Central memory CD4-positive, alpha-beta T cell (primary cell): Measurements from ENCODE around the gene EVI5L.
A peak's percentile ranks its signal among the peaks of the same experiment; 100 is the strongest.

Experiments
- DNase-seq: peaks from one replicate; pipeline ENCODE4 v3.0.0; 2022

EVI5L gene

GRCh38 chr19:7903244-7904073 lies 73.4 kb downstream of the EVI5L start, which contains the start of gene MAP2K7:
MAP2K7 (plus strand) TSS chr19:7903877; CDS start chr19:7903945, 68 bp downstream.
- peak; percentile 100 for DNase-seq

- DNase-seq: peak; percentile 81
Measured at GRCh38 chr19:7904074-7905020, 74.3 kb downstream of the EVI5L start.

GRCh38 chr19:7905268-7905667 lies 75.2 kb downstream of the EVI5L start:
- no peak for DNase-seq

GRCh38 chr19:7905859-7906258 lies 75.8 kb downstream of the EVI5L start:
- DNase-seq: no peak

DNA sequence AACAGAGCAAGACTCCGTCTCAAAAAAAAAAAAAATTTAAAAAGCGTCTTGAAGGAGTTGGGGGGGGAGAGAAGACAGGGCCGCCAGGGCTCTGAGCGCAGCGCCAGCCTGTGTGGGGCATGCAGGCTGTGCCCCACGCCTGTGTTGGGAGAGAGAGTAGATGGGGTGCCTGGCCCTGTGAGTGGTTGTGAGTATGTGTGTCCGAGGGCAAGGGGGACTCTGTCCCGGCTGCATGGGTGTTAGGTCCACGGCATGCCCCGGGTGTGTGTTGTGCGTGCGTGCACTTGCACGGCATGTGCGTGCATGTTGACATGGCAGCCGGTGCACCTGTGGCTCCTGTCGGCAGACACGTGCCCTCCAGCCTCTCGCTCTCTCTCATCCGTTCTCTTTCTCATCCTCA lies 77.1 kb downstream of the EVI5L start:
- DNase-seq: no peak

DNA sequence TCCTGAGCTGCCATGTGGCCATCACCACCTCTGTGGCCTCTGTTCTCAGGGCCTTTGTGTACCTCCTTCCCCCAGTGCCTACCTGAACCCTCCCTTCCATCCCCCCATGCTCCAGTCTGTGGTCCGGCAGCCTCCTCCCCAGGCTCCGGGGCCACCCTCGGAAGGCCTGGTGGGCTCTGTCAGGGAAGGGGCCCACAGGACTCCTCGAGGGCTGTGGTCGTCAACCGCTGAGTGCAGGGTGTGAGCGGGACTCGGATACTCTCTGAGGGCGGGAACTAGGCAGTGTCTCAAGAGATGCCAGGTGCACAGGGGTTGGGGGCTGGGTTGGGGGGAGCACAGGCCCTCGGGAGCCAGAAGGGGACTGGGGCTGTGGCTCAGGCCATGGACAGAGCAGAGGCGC lies 77.5 kb downstream of the EVI5L start:
- DNase-seq: no peak

DNA sequence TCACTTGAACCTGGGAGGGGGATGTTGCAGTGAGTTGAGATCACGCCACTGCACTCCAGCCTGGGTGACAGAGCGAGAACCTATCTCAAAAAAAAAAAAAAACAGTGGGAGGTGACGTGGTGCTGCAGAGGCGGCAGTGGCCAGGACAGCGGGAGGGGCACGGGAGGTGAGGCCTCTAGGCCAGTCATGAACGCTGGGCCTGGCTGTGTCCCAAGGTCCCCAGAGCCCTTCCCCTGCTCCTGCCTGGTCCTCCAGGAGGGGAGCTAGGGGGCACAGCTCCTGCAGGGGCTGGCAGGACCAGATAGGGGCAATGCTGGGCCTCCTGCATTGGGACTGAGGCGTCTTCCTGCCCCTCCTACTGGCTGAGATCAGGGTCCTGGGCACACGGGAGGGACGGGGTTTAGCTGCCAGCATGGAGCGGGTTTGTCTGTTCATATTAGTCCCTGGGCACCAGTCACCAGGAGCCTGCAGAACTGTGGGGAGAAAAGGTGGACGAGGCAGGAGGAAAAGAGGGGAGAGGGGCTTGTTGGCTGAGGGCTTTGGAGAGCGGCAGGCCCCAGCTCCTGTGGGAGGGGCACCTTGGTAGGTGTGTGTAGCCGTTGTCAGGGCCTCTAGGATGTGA lies 78.2 kb downstream of the EVI5L start:
- no peak for DNase-seq

- no peak for DNase-seq
Measured at GRCh38 chr19:7908742-7909461, 78.9 kb downstream of the EVI5L start.

DNA sequence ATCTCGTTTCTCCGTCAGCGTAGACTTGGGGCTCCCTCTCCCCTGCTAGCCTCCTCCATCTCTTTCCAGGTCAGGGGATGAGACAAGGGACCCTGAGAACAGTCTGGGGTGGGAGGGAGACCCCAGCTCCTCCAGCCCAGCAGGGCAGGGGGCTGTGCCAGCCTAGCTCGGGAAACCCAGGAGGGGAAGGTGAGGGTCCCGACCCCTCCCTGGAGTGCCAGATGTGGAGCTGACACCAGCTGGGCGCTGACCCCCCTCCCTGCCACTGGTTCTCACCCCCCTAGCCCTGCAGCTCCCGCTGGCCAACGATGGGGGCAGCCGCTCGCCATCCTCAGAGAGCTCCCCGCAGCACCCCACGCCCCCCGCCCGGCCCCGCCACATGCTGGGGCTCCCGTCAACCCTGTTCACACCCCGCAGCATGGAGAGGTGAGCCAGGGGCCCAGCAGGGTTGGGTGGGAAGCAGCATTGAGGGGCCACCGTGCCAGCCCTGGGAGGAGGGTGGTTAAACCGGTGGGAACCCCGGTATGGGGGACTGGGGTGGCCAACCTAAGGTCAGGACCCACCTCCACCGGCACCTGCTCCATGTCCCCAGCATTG lies 79.6 kb downstream of the EVI5L start:
- no peak for DNase-seq

- DNase-seq: no peak
Measured at GRCh38 chr19:7910321-7911161, 80.5 kb downstream of the EVI5L start.

- no peak for DNase-seq
Measured at GRCh38 chr19:7911508-7912143, 81.6 kb downstream of the EVI5L start.

- DNase-seq: no peak
Measured at GRCh38 chr19:7912144-7912696, 82.2 kb downstream of the EVI5L start.

DNA sequence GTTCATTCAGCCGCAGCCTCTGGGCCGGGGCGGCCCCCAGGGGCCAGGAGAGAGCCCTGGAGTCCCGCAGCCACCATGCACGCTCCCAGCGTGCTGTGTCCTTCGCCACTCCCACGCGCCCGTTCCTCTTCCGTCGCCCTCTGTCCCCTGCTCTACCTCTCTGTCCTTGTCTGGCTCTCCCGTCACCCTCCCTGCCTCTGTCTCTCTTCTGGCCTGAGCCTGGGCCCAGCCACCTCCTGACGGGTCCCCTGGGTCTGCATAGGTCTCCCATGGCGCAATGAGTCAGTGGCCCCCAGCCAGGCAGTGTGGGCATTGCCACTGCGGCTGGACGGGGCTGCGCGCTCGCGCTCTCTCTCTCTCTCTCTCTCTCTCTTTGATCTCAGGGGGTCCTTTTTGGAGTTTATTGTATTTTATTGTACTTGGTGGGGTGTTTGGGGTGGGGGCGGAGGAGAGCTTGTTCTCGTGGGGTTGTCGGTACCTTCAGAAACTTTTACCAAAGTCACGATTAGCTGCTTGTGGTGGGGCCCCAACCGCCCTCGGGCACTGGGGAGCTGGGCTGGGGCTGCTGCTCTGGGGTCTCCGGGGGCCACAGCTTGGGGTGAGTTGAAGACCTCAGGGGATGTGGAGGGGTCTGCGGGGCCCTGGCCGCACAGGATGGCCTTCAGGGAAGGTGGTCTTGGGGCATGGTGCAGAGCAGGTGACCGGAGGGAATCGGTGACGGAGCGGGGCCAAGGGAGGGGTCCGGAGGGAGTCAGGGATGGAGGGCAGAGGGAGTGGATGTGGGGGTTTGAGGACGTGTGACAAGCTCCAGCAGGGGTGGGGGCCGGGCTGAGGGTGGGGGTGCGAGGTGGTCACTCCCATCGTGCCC lies 82.9 kb downstream of the EVI5L start:
- DNase-seq: no peak

DNA sequence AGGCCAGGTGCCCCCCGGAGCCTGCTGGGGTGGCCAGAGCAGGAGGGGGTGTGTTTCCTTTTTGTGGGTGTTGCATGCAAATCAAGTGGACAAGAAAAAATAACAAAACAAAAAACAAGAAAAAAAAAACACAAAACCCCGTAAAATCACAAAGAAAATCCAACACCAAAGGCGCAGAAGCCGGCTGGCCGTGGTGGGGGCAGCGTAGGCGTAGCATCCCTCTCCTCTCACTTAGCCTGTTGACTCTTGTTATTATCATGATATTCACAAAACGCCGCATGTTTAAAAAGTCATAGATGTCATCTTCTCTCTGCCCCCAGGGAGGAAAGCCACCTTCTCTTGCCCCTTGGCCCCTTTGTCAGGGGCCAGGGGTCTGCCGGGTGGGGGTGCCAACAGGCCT lies 83.6 kb downstream of the EVI5L start:
- no peak for DNase-seq

- no peak for DNase-seq
Measured at GRCh38 chr19:7914099-7914498, 84.1 kb downstream of the EVI5L start.
